Activated CD4-positive, alpha-beta T cell treated with anti-CD3 and anti-CD28 coated beads, Interleukin-2, amount 50 U/mL, for 16 hours (primary cell): Measurements from ENCODE around the gene ID3.
A peak's percentile ranks its signal among the peaks of the same experiment; 100 is the strongest.

Source experiments
- DNase-seq: peaks from one replicate; pipeline ENCODE4 v3.0.0-alpha.2; 2020

The ID3 gene

DNA sequence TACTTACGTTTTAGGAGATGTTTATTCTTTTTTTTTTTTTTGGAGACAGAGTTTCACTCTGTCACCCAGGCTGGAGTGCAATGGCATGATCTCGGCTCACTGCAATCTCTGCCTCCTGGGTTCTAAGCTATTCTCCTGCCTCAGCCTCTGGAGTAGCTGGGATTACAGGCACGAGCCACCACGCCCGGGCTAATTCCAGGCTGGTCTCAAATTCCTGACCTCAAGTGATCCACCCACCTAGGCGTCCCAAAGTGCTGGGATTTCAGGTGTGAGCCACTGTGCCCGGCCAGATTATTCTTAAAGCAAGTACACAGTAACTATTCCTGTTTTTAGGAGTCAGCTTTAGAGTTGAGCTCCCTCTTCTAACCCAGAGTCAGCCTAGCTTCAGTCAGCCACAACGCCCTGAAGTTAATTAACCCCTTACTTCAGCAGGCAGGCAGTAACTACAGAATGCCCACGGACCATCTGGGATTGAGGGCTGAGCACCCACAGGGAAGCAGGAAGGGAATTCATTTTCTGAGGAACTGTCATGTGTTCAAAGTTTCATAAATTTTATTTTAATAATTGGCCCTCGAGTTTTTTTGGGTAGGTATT is 5.3 kb upstream of the ID3 start:
- no peak for DNase-seq

DNA sequence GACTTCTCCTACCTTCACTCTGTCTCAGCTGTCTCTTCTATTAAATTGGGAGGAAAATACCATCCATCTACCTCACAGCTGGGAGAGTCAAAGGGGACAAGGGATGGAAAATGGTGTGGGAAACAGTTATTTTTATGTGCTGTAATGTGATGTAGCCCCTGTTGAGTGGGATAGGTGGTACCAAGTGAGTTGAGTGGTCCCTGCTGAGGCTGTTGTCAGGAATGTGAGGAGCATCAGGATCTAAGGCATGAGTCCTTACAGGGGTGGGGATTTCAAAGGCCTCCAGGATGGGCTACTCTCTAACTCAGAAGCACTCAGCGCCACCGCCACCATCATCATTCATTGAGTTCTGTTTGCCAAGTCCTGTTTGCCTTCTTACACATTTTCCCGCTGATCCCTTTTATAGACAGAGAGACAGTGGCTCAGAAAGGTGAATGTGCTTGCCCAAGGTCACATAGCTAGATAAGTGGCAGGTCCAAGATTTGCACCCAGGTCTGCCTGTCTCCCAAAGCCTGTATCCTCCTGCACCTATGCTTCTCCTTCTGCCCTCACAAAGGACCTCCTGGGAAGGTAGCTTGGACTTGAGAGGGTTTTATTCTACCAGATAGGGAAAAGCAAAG is 4.6 kb upstream of the ID3 start:
- no peak for DNase-seq

DNA sequence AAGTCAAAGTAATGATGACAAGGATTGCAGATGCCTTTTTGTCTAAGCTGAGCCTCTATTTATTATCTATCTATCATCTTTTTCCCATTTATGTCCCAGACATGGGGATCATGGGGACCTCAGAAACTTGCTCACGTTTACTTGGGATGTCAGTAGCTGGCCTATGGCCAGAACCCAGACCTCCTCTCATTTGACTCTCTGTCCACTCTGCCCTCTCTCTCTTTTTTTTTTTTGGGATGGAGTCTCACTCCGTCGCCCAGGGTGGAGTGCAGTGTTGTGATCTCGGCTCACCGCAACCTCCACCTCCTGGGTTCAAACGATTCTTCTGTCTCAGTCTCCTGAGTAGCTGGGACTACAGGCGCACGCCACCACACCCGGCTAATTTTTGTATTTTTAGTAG is 3.7 kb upstream of the ID3 start:
- DNase-seq = no peak

DNA sequence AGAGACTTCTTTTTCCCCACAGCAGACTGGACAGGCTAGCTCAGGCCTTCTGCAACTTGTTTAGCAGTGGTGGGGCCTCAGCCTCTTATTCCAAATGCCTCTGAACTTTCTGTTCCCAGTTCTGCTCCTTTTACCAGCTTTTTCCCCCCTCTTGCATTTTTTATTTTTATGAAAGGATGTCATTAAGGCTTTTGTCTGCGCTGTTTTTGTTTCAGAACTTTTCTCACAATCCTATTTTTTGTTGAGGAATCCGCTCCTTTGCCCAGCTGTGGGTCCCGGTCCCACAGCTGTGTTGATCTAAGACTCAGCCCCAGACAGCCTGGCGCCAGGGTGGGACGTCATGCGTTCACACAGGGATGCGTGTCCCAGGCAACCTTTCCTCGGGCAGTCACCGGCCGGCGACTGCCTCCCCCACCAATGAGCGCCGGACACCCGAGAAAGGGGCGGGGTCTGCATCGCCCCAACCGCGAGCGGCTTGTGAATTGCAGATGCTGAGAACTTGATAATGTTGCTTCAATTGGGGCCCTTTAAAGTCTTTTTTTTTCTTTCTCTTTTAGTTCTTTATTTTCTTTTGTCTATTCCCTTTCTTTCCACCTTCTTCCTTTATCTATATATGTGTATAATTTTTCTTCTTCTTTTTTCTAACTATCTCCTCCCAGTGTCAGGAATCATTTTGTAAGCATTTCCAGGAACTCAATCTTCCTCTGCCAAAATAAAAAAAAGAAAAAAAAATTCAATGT is 3.0 kb upstream of the ID3 start:
- no peak for DNase-seq

GRCh38 chr1:23561813-23562100 is 2.5 kb upstream of the ID3 start:
- no peak for DNase-seq

GRCh38 chr1:23561076-23561812 is 1.9 kb upstream of the ID3 start:
- no peak for DNase-seq

GRCh38 chr1:23559985-23560741 is 862 bp upstream of the ID3 start:
- DNase-seq = no peak

GRCh38 chr1:23558872-23559135 is 497 bp downstream of the ID3 start:
- no peak for DNase-seq

GRCh38 chr1:23558140-23558871 is 995 bp downstream of the ID3 start:
- no peak for DNase-seq

DNA sequence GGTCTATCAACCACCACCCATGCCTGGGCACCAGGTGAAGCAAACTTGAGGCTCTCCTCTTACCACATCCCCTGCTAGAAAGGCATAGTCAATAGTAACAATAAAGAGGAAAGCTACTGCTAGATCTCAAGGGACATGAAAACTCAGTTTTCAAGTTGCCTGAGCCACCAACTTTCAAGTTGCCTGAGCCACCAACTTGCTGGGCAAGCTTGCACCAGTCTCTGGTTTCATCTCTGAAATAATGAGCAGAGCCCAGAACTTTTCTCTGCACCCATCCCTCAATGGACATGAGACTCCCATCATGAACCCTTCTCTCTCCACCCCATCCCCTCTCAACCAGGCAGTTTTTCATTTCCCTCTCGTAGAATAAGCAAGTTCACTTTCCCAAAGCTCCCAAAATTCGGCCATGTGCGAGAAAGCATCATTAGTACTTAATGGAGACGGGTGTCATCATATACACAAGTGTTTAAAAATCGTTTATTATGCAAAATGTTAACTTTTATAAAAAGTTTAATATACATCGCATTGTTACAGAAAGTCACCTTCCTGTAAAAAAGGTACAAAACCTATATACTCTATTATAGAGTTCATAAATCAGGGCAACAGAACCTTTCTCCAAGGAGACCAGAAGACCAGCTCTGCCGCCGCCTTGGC is 1.7 kb downstream of the ID3 start:
- DNase-seq = peak; percentile 32

- no peak for DNase-seq
Observed at GRCh38 chr1:23556635-23557470, 2.4 kb downstream of the ID3 start.

DNA sequence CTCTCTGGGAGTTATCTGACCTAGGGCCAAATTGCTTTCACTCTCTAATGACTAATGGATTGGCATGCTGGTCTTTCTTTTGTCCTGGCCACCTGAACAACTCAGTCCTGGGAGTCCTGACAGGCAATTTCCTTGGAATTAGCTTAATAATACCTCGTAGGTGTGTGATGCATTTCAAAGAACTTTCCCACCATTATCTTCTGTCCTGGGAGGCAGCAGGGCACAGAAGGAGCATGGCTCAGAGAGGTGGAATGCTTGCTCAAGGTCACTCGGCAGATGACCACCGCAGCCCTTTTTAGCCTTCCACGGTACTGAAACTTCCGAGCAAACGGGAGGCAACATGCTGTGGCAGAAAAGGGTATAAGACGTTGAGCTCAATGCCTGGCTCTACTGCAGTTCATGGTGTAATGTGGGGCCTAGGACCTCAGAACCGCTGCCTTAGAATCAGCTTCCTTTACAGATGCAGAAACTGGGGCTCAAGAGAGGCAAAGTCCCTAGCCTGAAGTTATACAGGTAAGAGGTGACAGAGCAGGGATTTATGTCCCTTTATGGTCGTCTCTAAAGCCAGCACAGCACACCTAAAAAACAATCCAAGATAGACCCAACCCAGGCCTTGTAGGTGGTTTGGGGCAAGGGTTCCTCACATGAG is 3.2 kb downstream of the ID3 start:
- DNase-seq = no peak

- no peak for DNase-seq
Observed at GRCh38 chr1:23555270-23555985, 3.9 kb downstream of the ID3 start.

DNA sequence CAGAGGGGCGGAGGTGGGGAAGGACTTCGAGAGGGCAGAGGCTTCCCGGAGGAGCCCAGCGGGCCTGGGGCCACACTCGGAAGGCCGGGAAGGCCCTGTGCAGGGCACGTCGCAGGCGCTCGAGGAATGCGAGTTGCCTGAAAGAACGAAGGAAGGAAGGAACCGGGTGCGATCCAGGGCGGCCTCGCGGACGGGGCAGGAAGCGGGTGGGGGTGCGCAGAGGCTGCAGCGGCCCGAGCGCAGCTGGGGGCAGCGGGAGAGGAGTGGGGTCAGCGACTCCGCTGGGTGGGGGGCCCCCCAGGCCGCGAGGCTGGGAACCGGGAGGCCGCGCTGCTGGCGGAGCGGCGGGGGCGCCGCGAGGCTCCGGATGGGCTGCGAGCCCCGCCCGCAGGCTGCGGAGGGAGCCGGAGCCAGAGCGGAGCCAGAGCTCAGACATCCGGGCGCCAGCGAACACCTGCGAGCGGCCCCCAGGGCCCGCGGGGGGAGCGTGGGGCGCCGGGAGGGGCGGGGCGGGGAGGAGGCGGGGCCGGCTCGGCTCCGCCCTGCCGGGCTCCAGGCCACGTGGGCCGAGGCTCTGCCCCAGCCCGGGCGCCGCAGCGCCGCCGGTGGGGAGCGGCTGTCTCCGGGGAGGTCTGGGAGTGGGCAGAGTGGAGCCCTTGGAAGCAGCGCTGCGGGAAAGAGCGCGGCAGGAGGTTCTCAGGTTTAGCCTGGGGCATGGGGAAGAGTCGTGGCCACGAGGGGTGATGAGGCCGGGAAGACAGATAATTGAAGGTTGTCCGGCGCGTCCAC is 4.6 kb downstream of the ID3 start:
- DNase-seq = peak; percentile 79

DNA sequence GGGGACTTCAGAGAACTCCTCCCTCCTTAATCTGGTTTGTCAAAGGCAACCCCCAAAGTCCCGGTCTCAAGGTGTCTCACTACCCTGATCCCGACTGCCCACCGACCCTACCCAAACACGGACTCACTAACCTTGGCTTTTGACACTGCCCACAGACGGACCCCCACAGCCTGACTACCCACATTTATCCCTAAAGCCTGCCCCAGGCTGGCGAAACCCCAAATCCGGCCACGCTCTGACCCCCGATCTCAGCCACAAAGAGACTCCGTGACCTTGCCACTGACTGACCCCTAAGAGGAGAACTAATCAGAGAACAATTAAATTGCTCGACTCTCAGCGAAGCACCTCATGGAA is 5.2 kb downstream of the ID3 start:
- DNase-seq = no peak

GRCh38 chr1:23553231-23554126 is 5.8 kb downstream of the ID3 start:
- no peak for DNase-seq

DNA sequence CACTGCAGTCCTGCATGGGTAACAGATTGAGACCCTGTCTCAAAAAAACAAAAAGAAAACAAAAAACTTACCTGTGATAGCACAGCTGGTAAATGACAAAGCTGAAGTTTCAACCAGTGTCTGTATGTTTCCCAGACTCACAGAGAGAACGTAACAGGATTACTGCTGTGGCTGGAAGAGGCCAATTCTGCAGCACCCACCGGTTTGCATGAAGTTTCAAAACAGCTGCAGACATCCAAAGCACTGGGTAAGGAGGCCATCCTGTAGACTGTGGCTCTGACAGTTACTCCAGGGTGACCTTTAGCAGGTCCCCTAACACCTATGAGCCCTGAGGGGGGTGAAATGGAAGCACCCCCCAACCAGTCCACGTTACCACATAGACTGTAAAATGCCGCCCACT is 7.5 kb downstream of the ID3 start:
- DNase-seq = no peak

- DNase-seq = no peak
Observed at GRCh38 chr1:23548704-23549143, 10.6 kb downstream of the ID3 start.
